Mesenchymal stem cell (in vitro differentiated cells and primary cell): ENCODE results near the gene ZBED4.

ENCODE experiments used
- DNase-seq: peaks from one replicate; pipeline ENCODE4 v3.0.0-alpha.2; 2013
- H2AFZ ChIP-seq: one replicate; pipeline ENCODE4 v1.6.1; 2013; ENCODE audit warnings: low read depth, mild to moderate bottlenecking, control low read depth, inconsistent platforms, low read length, moderate library complexity
- H2AK5ac ChIP-seq: 2 replicates; pipeline ENCODE4 v1.6.1; 2013; ENCODE audit warnings: low read length, moderate library complexity, mild to moderate bottlenecking, inconsistent platforms; ENCODE audit not compliant: severe bottlenecking
- H2BK120ac ChIP-seq: one replicate; pipeline ENCODE4 v1.6.1; 2013; ENCODE audit warnings: low read depth, mild to moderate bottlenecking, inconsistent platforms, low read length, moderate library complexity
- H2BK12ac ChIP-seq, 2 experiments: one replicate each; pipeline ENCODE4 v1.6.1; 2013; ENCODE audit warnings: inconsistent platforms in 2 of 2, low read length in 2 of 2, mild to moderate bottlenecking in 2 of 2, moderate library complexity in 2 of 2, control low read depth in 1 of 2
- H2BK15ac ChIP-seq: one replicate; pipeline ENCODE4 v1.6.1; 2013; ENCODE audit warnings: mild to moderate bottlenecking, low read depth, inconsistent platforms; ENCODE audit not compliant: poor library complexity, severe bottlenecking
- H2BK5ac ChIP-seq: 2 replicates; pipeline ENCODE4 v1.6.1; 2013; ENCODE audit warnings: low read depth, mild to moderate bottlenecking, low read length, control low read depth, inconsistent platforms; ENCODE audit not compliant: poor library complexity, severe bottlenecking
- H3K14ac ChIP-seq, 2 experiments: one replicate each; pipeline ENCODE4 v1.6.1; 2013; ENCODE audit warnings: inconsistent platforms in 2 of 2, low read length in 2 of 2, control low read depth in 1 of 2, mild to moderate bottlenecking in 1 of 2, moderate library complexity in 1 of 2
- H3K18ac ChIP-seq, 2 experiments: one replicate each; pipeline ENCODE4 v1.6.1; 2013; ENCODE audit warnings: inconsistent platforms in 2 of 2, low read length in 2 of 2, control low read depth in 1 of 2, low read depth in 1 of 2, mild to moderate bottlenecking in 1 of 2
- H3K23ac ChIP-seq, 2 experiments: one replicate each; pipeline ENCODE4 v1.6.1; 2013; ENCODE audit warnings: inconsistent platforms in 2 of 2, low read length in 2 of 2, mild to moderate bottlenecking in 2 of 2, moderate library complexity in 2 of 2, control low read depth in 1 of 2
- H3K27ac ChIP-seq: 2 replicates; pipeline ENCODE4 v1.5.1; 2013; ENCODE audit warnings: mild to moderate bottlenecking, moderate library complexity, low read length, control low read depth, inconsistent platforms; ENCODE audit not compliant: poor library complexity, severe bottlenecking
- H3K27me3 ChIP-seq, 2 experiments: 2 replicates each; pipeline versions ENCODE4 v1.6.1 to v1.7.0; 2013; ENCODE audit warnings: low read length in 2 of 2, mild to moderate bottlenecking in 2 of 2, moderate library complexity in 2 of 2, control low read depth in 1 of 2, inconsistent platforms in 1 of 2; ENCODE audit not compliant: control insufficient read depth in 1 of 2, insufficient read depth in 1 of 2
- H3K36me3 ChIP-seq, 2 experiments: 2 replicates each; pipeline versions ENCODE4 v1.6.1 to v1.7.0; 2013; ENCODE audit warnings: low read length in 2 of 2, control low read depth in 1 of 2, inconsistent platforms in 1 of 2, low read depth in 1 of 2, mild to moderate bottlenecking in 1 of 2; ENCODE audit not compliant: insufficient read depth in 2 of 2, control insufficient read depth in 1 of 2
- H3K4ac ChIP-seq, 2 experiments: one replicate each; pipeline ENCODE4 v1.6.1; 2013; ENCODE audit warnings: inconsistent platforms in 2 of 2, low read length in 2 of 2, mild to moderate bottlenecking in 2 of 2, moderate library complexity in 2 of 2, control low read depth in 1 of 2, low read depth in 1 of 2
- H3K4me1 ChIP-seq: 2 replicates; pipeline ENCODE4 v1.6.1; 2013; ENCODE audit warnings: low read depth, low read length, control low read depth; ENCODE audit not compliant: control insufficient read depth, insufficient read depth
- H3K4me2 ChIP-seq: 2 replicates; pipeline ENCODE4 v1.6.1; 2013; ENCODE audit warnings: low read length, mild to moderate bottlenecking, inconsistent platforms; ENCODE audit not compliant: poor library complexity, severe bottlenecking
- H3K4me3 ChIP-seq, 2 experiments: 2 replicates each; pipeline versions ENCODE4 v1.5.1 to v1.7.0; 2013; ENCODE audit warnings: low read length in 2 of 2, mild to moderate bottlenecking in 2 of 2, control low read depth in 1 of 2, low read depth in 1 of 2; ENCODE audit not compliant: insufficient read depth in 1 of 2
- H3K79me1 ChIP-seq: replicated peaks from 2 replicates; pipeline ENCODE4 v1.6.1; 2013; ENCODE audit warnings: mild to moderate bottlenecking, control low read depth, low read length, inconsistent platforms; ENCODE audit not compliant: poor library complexity, severe bottlenecking
- H3K9ac ChIP-seq: 2 replicates; pipeline ENCODE4 v1.7.0; 2013; ENCODE audit warnings: mild to moderate bottlenecking, low read length, moderate library complexity
- H3K9me3 ChIP-seq: 2 replicates; pipeline ENCODE4 v1.7.0; 2013; ENCODE audit warnings: mild to moderate bottlenecking, low read length; ENCODE audit not compliant: control insufficient read depth
- H4K8ac ChIP-seq: one replicate; pipeline ENCODE4 v1.6.1; 2013; ENCODE audit warnings: inconsistent platforms, mild to moderate bottlenecking, low read length, moderate library complexity
- H4K91ac ChIP-seq: one replicate; pipeline ENCODE4 v1.6.1; 2013; ENCODE audit warnings: mild to moderate bottlenecking, low read length, inconsistent platforms
- WGBS: methylation state at CpG from one replicate; pipeline ENCODE4 v1.1.7; 2013; ENCODE audit warnings: mixed read lengths; 5-methylcytosine and 5-hydroxymethylcytosine counted together

Gene ZBED4

GRCh38 chr22:49856766-49857618, 3.3 kb downstream of the ZBED4 start:
- H3K23ac ChIP-seq, result peak overlapping the region in 1 of 2 experiments; percentile 77
- H2BK120ac ChIP-seq, result no peak overlapping the region
- H3K9me3 ChIP-seq, result no peaks in the 10 kb centered on the region
- H3K27me3 ChIP-seq, result no peaks in the 10 kb centered on the region
- no peak overlapping the region for H2BK5ac ChIP-seq
- 92% methylated on average over 31 of the region's 31 CpGs for WGBS
- H4K8ac ChIP-seq, result no peak overlapping the region
- peaks cover 9% of the 10 kb centered on the region for H3K4me1 ChIP-seq
- H3K79me1 ChIP-seq, result peaks cover 3% of the 10 kb centered on the region
- DNase-seq, result no peak
- no peak overlapping the region for H2AK5ac ChIP-seq
- no peak overlapping the region for H2AFZ ChIP-seq
- peaks cover 0 to 8% of the 10 kb centered on the region in 2 experiments for H3K36me3 ChIP-seq
- H2BK15ac ChIP-seq, result no peak overlapping the region
- no peak overlapping the region for H3K14ac ChIP-seq
- H3K4me2 ChIP-seq, result no peak overlapping the region
- no peak overlapping the region for H3K9ac ChIP-seq
- no peak overlapping the region for H4K91ac ChIP-seq
- H2BK12ac ChIP-seq, result no peak overlapping the region
- no peak overlapping the region for H3K4ac ChIP-seq
- H3K4me3 ChIP-seq, result no peak overlapping the region
- no peak overlapping the region for H3K18ac ChIP-seq
- H3K27ac ChIP-seq, result no peak overlapping the region

GRCh38 chr22:49858827-49859226, 5.2 kb downstream of the ZBED4 start:
- no peak overlapping the region for H4K91ac ChIP-seq
- no peak overlapping the region for H3K9ac ChIP-seq
- H3K4me1 ChIP-seq, result peaks cover 13% of the 10 kb centered on the region
- H3K4me2 ChIP-seq, result no peak overlapping the region
- no peak overlapping the region for H2AK5ac ChIP-seq
- no peak overlapping the region for H4K8ac ChIP-seq
- no peak overlapping the region for H3K18ac ChIP-seq
- H2BK120ac ChIP-seq, result no peak overlapping the region
- peaks cover 5% of the 10 kb centered on the region for H3K79me1 ChIP-seq
- H2BK5ac ChIP-seq, result no peak overlapping the region
- no peak for DNase-seq
- no peak overlapping the region for H3K27ac ChIP-seq
- H2AFZ ChIP-seq, result no peak overlapping the region
- H3K9me3 ChIP-seq, result no peaks in the 10 kb centered on the region
- H3K4me3 ChIP-seq, result no peak overlapping the region
- H3K23ac ChIP-seq, result no peak overlapping the region
- H3K36me3 ChIP-seq, result peaks cover 0 to 8% of the 10 kb centered on the region in 2 experiments
- no peak overlapping the region for H2BK15ac ChIP-seq
- H2BK12ac ChIP-seq, result no peak overlapping the region
- no peak overlapping the region for H3K14ac ChIP-seq
- no peak overlapping the region for H3K4ac ChIP-seq
- H3K27me3 ChIP-seq, result no peaks in the 10 kb centered on the region
- WGBS, result 96% methylated on average over 13 of the region's 14 CpGs

- Histone ChIP-seq H2BK15ac (no peak overlapping the region), H3K4me2 (no peak overlapping the region), H3K36me3 (peaks cover 0 to 11% of the 10 kb centered on the region in 2 experiments), H3K14ac (no peak overlapping the region), H3K4me3 (no peak overlapping the region), H3K27ac (no peak overlapping the region), H3K4me1 (peaks cover 5% of the 10 kb centered on the region), H3K9ac (no peak overlapping the region), H3K23ac (peak overlapping the region in 1 of 2 experiments; percentile 64), H3K79me1 (peaks cover 12% of the 10 kb centered on the region), H4K91ac (no peak overlapping the region), H2BK12ac (no peak overlapping the region), H2AFZ (no peak overlapping the region), H4K8ac (no peak overlapping the region), H3K27me3 (no peaks in the 10 kb centered on the region), H2BK120ac (no peak overlapping the region), H3K9me3 (peaks cover 15% of the 10 kb centered on the region), H2AK5ac (no peak overlapping the region), H3K18ac (no peak overlapping the region), H2BK5ac (no peak overlapping the region), H3K4ac (no peak overlapping the region)
- 98% methylated on average over 29 of the region's 29 CpGs for WGBS
- no peak for DNase-seq
Measured at GRCh38 chr22:49861642-49862495, 8.2 kb downstream of the ZBED4 start.

- Histone ChIP-seq H3K4me2 (no peak overlapping the region), H3K9me3 (peaks cover 18% of the 10 kb centered on the region), H2BK120ac (no peak overlapping the region), H2AK5ac (no peak overlapping the region), H4K91ac (no peak overlapping the region), H2BK12ac (no peak overlapping the region), H4K8ac (no peak overlapping the region), H3K79me1 (peaks cover 13% of the 10 kb centered on the region), H3K36me3 (peaks cover 0 to 14% of the 10 kb centered on the region in 2 experiments), H3K23ac (no peak overlapping the region), H2BK5ac (no peak overlapping the region), H3K4me1 (peaks cover 5% of the 10 kb centered on the region), H2AFZ (no peak overlapping the region), H3K18ac (no peak overlapping the region), H3K4me3 (no peak overlapping the region), H3K27me3 (no peaks in the 10 kb centered on the region), H3K27ac (no peak overlapping the region), H3K4ac (no peak overlapping the region), H3K14ac (no peak overlapping the region), H3K9ac (no peak overlapping the region), H2BK15ac (no peak overlapping the region)
- WGBS, result 92% methylated on average over 3 of the region's 5 CpGs
- DNase-seq, result no peak
Measured at GRCh38 chr22:49862496-49862776, 8.8 kb downstream of the ZBED4 start.
